ENCODE results near the gene IL1RAPL1.

IL1RAPL1 gene

DNA sequence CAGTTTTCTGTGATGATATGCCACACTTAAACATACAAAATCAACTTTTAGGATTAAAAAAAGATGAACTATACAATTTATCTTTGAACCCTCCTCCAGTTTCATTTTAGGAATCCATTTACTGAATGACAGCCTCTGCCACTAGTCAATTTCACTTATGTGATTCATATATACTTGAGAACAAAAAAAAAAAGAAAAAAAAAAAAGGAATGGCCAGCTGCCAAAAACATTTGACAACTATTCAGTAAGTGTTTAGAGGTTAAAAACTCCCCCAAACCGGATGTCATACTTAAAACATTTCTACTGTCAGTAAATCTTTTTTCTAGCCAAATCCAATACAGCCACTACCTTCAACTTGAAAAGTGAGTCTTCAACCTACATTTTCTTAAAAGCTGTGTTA, 1361.4 kb downstream of the IL1RAPL1 start:
- no peak for DNase-seq

DNA sequence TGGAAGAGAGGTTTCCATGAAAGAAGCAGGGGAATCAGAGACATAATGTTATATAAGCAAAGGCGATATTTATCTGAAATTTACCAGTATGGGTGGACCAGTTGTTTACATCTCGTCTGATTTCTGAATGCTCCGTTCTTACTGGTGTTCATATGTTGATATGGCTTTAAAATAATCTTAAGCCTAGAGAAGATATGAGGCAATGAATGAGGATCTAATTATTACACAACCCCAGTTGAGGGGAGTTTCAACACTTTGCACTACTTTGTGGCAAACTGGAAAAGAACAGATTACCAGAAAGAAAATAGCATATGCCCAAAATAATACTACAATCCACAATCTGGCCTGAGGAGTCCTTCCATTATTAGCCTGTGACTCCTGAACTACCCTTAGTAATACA, 1364.8 kb downstream of the IL1RAPL1 start:
- DNase-seq, result no peak

DNA sequence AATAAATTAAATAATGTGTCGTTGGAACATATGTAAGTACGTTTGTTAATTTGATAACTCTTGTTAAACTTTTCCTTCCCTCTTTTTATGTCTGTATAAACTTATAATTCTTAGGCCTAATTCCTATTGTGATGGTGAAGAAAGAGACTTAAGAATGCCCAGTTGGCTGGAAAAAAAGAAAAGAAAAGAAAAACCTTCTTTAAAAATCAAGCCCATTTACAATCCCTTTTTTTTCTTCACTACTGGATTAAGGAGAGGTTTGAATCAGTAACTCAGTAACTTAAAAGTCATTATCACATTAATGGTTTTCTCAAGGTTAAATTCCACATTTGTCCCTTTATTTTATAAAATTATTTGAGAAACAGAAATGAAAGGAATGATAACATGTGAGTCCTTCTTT, 1374.8 kb downstream of the IL1RAPL1 start:
- no peak for DNase-seq

DNA sequence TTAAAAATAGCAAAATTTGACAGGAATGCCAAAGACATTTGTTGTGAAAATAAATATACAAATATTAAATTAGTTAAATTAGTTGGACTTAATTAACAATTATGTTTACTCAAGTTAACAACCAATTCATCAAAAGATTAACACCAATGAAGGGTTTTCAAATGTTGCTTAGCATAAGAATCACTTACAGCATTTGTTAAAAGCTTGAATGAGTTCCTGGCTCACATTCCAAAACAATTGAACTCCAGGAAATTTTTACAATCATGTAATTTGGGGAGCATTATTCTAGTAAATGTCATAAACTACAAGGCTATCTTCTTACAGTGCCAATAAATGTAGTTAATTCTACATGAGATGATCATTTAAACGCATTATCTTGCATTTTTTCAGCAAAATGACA, 1378.4 kb downstream of the IL1RAPL1 start:
- DNase-seq, result no peak

DNA sequence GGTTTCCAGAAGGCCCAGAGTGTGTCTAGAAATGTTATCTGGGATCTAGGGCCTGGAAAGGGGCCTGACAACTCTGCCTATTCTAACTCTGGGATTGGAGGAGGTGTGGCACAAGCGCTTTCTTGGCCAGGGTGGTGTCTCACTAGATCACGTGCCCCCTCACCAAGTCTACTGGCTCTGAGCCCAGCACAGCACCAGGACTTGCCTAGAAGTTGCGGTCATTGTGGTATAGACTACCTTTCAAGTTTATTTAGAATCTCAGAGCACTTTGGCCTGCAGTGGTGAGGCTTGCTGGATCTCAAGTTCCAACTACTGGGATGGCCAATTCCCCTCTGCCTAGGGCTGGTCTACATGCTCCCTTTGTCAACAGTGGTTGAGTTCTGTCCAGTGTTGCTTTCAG, 1404.8 kb downstream of the IL1RAPL1 start:
- no peak for DNase-seq

DNA sequence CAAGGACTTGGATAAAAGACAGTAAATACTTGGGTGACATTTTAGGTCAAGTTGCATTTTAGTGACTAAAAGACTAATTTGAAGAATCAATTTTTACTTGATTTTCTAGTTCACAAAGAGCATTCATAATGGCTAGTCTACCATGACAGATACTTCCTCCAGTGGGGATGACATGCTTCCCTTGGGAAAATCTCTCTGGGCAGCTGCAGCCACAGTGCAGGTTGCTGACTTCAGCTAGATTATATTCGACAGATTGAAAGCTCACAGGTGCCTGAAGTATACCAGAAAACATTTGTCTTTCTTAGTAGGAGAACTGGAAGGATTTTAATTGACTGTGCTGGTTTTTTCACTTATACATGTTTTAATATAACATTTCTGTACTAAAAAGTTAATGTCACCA, 1418.6 kb downstream of the IL1RAPL1 start:
- no peak for DNase-seq
